AG04450 (cell line): ENCODE results near the gene CHIC2. TPM values are rescaled to one million over a fixed set of nuclear protein-coding genes. Genes with fewer than 3 reads are reported as not detected.

Source experiments
- CTCF ChIA-PET: fragments of 300-600, 350-600 bp; formaldehyde crosslinking; extraction: SDS; loops from one replicate; lab custom pipeline; 2022; ENCODE audit warnings: antibody characterized with exemption, inconsistent platforms; lab: Charles Lee
- POLR2A ChIA-PET: fragments of 350-600 bp; formaldehyde crosslinking; extraction: SDS; loops from one replicate; lab custom pipeline; 2021; ENCODE audit warnings: antibody characterized with exemption, inconsistent platforms; lab: Yijun Ruan, JAX
- DNase-seq: peaks from one replicate; pipeline ENCODE4 v3.0.0-alpha.2; 2011; ENCODE audit warnings: low read depth, low spot score
- H3K27ac ChIP-seq: one replicate; pipeline ENCODE4 v1.5.1; 2012; ENCODE audit warnings: low read depth, low read length, control low read depth
- H3K27me3 ChIP-seq: one replicate; pipeline ENCODE4 v1.6.0; 2012; ENCODE audit warnings: low read length; ENCODE audit not compliant: control insufficient read depth, insufficient read depth
- H3K4me3 ChIP-seq: 2 replicates; pipeline ENCODE4 v1.5.1; 2011; ENCODE audit warnings: mild to moderate bottlenecking, low read depth, low read length, control low read depth
- H3K9me3 ChIP-seq: 2 replicates; pipeline ENCODE4 v1.5.1; 2012; ENCODE audit warnings: low read length; ENCODE audit not compliant: control insufficient read depth, insufficient read depth
- CTCF ChIP-seq: IDR thresholded peaks from 2 replicates; pipeline ENCODE4 v1.5.1; 2011; ENCODE audit warnings: low read depth, low read length, control low read depth, inconsistent platforms
- polyA plus RNA-seq: library from polyadenylated mRNA; depleted of rRNA; stranded (reverse); fragments of >200 nt; gene quantifications from 2 replicates; pipeline ENCODE4 v1.2.3, GENCODE V29; 2011

CHIC2 gene
- polyA plus RNA-seq, 1 experiment, result 32.6 TPM

- Histone ChIP-seq H3K9me3 (peaks cover 11% of the 10 kb centered on the region; the same call in 1 of the 2 replicates), H3K4me3 (no peak overlapping the region), H3K27ac (no peak overlapping the region), H3K27me3 (peaks cover 32% of the 10 kb centered on the region)
- TF ChIP-seq CTCF, result no peak
- CTCF ChIA-PET, result no interaction called here
- DNase-seq, result no peak
- POLR2A ChIA-PET, result no interaction called here
Observed at GRCh38 chr4:54104907-54105306, 40.5 kb upstream of the CHIC2 start.

- POLR2A ChIA-PET, result no interaction called here
- H3K27me3 ChIP-seq, result peaks cover 43% of the 10 kb centered on the region
- no peak for TF ChIP-seq CTCF
- no peak overlapping the region for H3K4me3 ChIP-seq
- no peak overlapping the region for H3K27ac ChIP-seq
- DNase-seq, result no peak
- H3K9me3 ChIP-seq, result peaks cover 3% of the 10 kb centered on the region; the same call in 1 of the 2 replicates
- CTCF ChIA-PET, result no interaction called here
Observed at GRCh38 chr4:54103190-54103574, 38.8 kb upstream of the CHIC2 start.

- H3K9me3 ChIP-seq, result peaks cover 3% of the 10 kb centered on the region; the same call in 1 of the 2 replicates
- no peak for TF ChIP-seq CTCF
- POLR2A ChIA-PET, result no interaction called here
- CTCF ChIA-PET, result no interaction called here
- no peak for DNase-seq
- H3K4me3 ChIP-seq, result no peak overlapping the region
- peaks cover 43% of the 10 kb centered on the region for H3K27me3 ChIP-seq
- H3K27ac ChIP-seq, result no peak overlapping the region
Observed at GRCh38 chr4:54102531-54103106, 38.2 kb upstream of the CHIC2 start.

- TF ChIP-seq CTCF, result no peak
- Histone ChIP-seq H3K27me3 (peaks cover 48% of the 10 kb centered on the region), H3K9me3 (peaks cover 3% of the 10 kb centered on the region; the same call in 1 of the 2 replicates), H3K27ac (no peak overlapping the region), H3K4me3 (peak overlapping the region; percentile 54)
- ChIA-PET POLR2A (no interaction called here), CTCF (no interaction called here)
- DNase-seq, result no peak
Observed at GRCh38 chr4:54101190-54102041, 37.0 kb upstream of the CHIC2 start.

- Histone ChIP-seq H3K27ac (no peak overlapping the region), H3K9me3 (peaks cover 3% of the 10 kb centered on the region; the same call in 1 of the 2 replicates), H3K27me3 (peaks cover 52% of the 10 kb centered on the region), H3K4me3 (peak overlapping the region; percentile 54)
- DNase-seq, result no peak
- POLR2A ChIA-PET, result no interaction called here
- no peak for TF ChIP-seq CTCF
- CTCF ChIA-PET, result no interaction called here
Observed at GRCh38 chr4:54100595-54101189, 36.3 kb upstream of the CHIC2 start.
